ENCODE results near the gene EXOC1.

EXOC1 gene

DNA sequence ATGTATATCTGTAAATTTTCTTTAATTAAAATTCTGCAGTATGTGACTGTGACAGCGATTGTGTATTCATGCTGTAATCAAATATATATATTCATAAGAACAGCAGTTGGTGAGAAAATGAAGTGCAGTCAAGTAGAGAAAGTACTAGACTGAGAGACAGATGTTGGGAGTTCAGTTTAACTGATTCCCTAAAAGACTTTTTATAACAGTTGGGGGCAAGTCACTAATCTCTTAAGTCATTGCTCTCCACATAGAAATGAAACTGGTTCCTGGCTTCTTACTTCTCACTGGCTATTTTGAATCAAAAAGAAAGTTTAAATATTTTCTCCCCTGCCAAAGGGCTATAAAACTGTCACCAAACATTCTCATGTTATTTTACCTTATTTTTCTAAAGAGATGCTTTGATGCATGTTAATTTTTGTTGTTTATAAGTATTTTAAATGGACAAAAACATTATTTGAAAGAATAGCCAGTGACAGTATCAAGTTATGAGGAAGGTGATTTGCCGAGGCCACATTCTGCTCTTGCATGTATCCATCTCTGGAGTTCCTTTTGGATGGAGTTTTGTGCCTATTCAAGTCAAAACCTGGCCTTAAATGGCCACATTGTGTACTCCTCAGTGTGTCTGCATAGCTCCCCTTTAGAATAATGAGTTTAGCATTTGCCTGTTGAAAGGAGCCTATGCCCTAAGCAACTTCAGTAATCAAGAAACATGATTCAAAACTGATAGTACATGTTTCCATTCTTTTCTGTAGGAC lies 30.8 kb downstream of the EXOC1 start:
- no peak overlapping the region for H3K4me2 ChIP-seq (ENCODE audit: low read depth, low read length, poor library complexity, severe bottlenecking)
- H3K9ac ChIP-seq (ENCODE audit: low read depth, low read length, poor library complexity, severe bottlenecking): no peak overlapping the region
- H3K27me3 ChIP-seq (ENCODE audit: insufficient read depth, low read length, poor library complexity, severe bottlenecking): no peaks in the 10 kb centered on the region
- peaks cover 27% of the 10 kb centered on the region; the same call in 1 of the 2 replicates for H3K36me3 ChIP-seq (ENCODE audit: insufficient read depth, low read length)
- H4K20me1 ChIP-seq (ENCODE audit: insufficient read depth, low read length, poor library complexity, severe bottlenecking): no peaks in the 10 kb centered on the region
- no peaks in the 10 kb centered on the region for H3K9me3 ChIP-seq (ENCODE audit: insufficient read depth, low read depth, low read length)
- no peak for TF ChIP-seq EZH2phosphoT487 (IDR thresholded peaks at IDR 0.05; ENCODE audit: borderline replicate concordance)
- TF ChIP-seq, protein P1, sequence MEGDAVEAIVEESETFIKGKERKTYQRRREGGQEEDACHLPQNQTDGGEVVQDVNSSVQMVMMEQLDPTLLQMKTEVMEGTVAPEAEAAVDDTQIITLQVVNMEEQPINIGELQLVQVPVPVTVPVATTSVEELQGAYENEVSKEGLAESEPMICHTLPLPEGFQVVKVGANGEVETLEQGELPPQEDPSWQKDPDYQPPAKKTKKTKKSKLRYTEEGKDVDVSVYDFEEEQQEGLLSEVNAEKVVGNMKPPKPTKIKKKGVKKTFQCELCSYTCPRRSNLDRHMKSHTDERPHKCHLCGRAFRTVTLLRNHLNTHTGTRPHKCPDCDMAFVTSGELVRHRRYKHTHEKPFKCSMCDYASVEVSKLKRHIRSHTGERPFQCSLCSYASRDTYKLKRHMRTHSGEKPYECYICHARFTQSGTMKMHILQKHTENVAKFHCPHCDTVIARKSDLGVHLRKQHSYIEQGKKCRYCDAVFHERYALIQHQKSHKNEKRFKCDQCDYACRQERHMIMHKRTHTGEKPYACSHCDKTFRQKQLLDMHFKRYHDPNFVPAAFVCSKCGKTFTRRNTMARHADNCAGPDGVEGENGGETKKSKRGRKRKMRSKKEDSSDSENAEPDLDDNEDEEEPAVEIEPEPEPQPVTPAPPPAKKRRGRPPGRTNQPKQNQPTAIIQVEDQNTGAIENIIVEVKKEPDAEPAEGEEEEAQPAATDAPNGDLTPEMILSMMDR (conservative IDR thresholded peaks at IDR 0.05; ENCODE audit: low read length): no peak
- no peaks in the 10 kb centered on the region for H3F3A ChIP-seq (ENCODE audit: low read depth)
- H3K79me2 ChIP-seq (ENCODE audit: insufficient read depth, low read length): no peaks in the 10 kb centered on the region
- no peaks in the 10 kb centered on the region for H3K4me1 ChIP-seq (ENCODE audit: insufficient read depth, low read length, poor library complexity, severe bottlenecking)
- H2AFZ ChIP-seq (ENCODE audit: low read length): no peak overlapping the region
- no peaks in the 10 kb centered on the region for H3K9me2 ChIP-seq (replicated peaks; ENCODE audit: low read depth, low read length)
- no peak overlapping the region for H3K4me3 ChIP-seq (ENCODE audit: low read length, poor library complexity, severe bottlenecking)

DNA sequence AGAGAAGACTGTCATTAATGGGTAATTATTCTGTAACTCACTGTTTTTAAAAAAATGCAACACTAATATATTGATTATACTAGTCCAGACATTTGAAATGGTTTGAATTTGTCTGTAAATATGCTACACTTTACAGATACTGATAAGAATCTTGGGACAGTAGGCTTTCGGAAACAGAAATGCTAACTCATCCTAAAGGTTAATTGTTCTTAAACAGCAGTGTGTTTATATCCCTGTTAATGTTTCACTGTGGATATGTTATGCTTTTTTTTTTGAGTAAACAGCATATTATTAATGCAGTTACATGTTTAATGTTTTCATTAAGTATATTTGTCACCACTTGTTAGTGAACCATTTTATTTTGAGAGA lies 31.4 kb downstream of the EXOC1 start:
- H3K4me2 ChIP-seq (ENCODE audit: low read depth, low read length, poor library complexity, severe bottlenecking): no peak overlapping the region
- no peaks in the 10 kb centered on the region for H3K27me3 ChIP-seq (ENCODE audit: insufficient read depth, low read length, poor library complexity, severe bottlenecking)
- H3K4me3 ChIP-seq (ENCODE audit: low read length, poor library complexity, severe bottlenecking): no peak overlapping the region
- H3K36me3 ChIP-seq (ENCODE audit: insufficient read depth, low read length): peaks cover 30% of the 10 kb centered on the region; the same call in 1 of the 2 replicates
- no peaks in the 10 kb centered on the region for H3F3A ChIP-seq (ENCODE audit: low read depth)
- TF ChIP-seq EZH2phosphoT487 (IDR thresholded peaks at IDR 0.05; ENCODE audit: borderline replicate concordance): no peak
- TF ChIP-seq, protein P1 (conservative IDR thresholded peaks at IDR 0.05; ENCODE audit: low read length): no peak
- no peaks in the 10 kb centered on the region for H4K20me1 ChIP-seq (ENCODE audit: insufficient read depth, low read length, poor library complexity, severe bottlenecking)
- no peaks in the 10 kb centered on the region for H3K4me1 ChIP-seq (ENCODE audit: insufficient read depth, low read length, poor library complexity, severe bottlenecking)
- H2AFZ ChIP-seq (ENCODE audit: low read length): no peak overlapping the region
- no peak overlapping the region for H3K9ac ChIP-seq (ENCODE audit: low read depth, low read length, poor library complexity, severe bottlenecking)
- H3K9me2 ChIP-seq (replicated peaks; ENCODE audit: low read depth, low read length): no peaks in the 10 kb centered on the region
- no peaks in the 10 kb centered on the region for H3K79me2 ChIP-seq (ENCODE audit: insufficient read depth, low read length)
- H3K9me3 ChIP-seq (ENCODE audit: insufficient read depth, low read depth, low read length): no peaks in the 10 kb centered on the region

DNA sequence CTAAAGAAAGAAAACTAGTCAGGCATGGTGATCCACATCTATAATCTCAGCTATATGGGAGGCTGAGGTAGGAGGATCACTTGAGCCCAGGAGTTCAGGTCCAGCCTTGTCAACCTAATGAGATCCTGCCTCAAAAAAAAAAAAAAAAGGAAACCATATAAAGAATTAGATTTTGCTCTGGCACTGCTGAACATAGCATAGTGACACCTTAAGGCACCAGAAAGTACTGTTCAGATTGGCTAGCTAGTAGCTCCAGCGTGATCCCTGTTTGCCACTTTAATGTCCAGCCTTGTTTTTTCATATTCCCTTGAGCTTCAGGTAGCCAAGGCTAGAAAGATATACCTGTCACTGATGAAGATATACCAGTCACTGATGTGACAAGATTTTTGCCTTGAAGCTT lies 34.1 kb downstream of the EXOC1 start:
- no peak for TF ChIP-seq EZH2phosphoT487 (IDR thresholded peaks at IDR 0.05; ENCODE audit: borderline replicate concordance)
- TF ChIP-seq, protein P1 (conservative IDR thresholded peaks at IDR 0.05; ENCODE audit: low read length): peak; percentile 26; the same call in 1 of the 2 replicates
- Histone ChIP-seq H3K9ac (ENCODE audit: low read depth, low read length, poor library complexity, severe bottlenecking) (no peak overlapping the region), H3K27me3 (ENCODE audit: insufficient read depth, low read length, poor library complexity, severe bottlenecking) (no peaks in the 10 kb centered on the region), H3K4me2 (ENCODE audit: low read depth, low read length, poor library complexity, severe bottlenecking) (no peak overlapping the region), H3K4me1 (ENCODE audit: insufficient read depth, low read length, poor library complexity, severe bottlenecking) (no peaks in the 10 kb centered on the region), H3K9me3 (ENCODE audit: insufficient read depth, low read depth, low read length) (no peaks in the 10 kb centered on the region), H3K36me3 (ENCODE audit: insufficient read depth, low read length) (peaks cover 17% of the 10 kb centered on the region; the same call in 1 of the 2 replicates), H3K79me2 (ENCODE audit: insufficient read depth, low read length) (no peaks in the 10 kb centered on the region), H3F3A (ENCODE audit: low read depth) (no peaks in the 10 kb centered on the region), H3K4me3 (ENCODE audit: low read length, poor library complexity, severe bottlenecking) (no peak overlapping the region), H2AFZ (ENCODE audit: low read length) (no peak overlapping the region), H4K20me1 (ENCODE audit: insufficient read depth, low read length, poor library complexity, severe bottlenecking) (no peaks in the 10 kb centered on the region), H3K9me2 (replicated peaks; ENCODE audit: low read depth, low read length) (no peaks in the 10 kb centered on the region)
